Smooth muscle cell of the brain vasculature (primary cell): ENCODE data around the gene FAM78A.
"Not testable (repeated sequence)": the region's sequence is repeated elsewhere in the genome, so short reads cannot be mapped to it uniquely, and the experiment has no call there.

Source experiments
- DNase-seq: peaks from one replicate; pipeline ENCODE4 v3.0.0-alpha.2; 2012; ENCODE audit warnings: low read depth, low spot score

The FAM78A gene

GRCh38 chr9:131282175-131282574 is 5.9 kb upstream of the FAM78A start:
- no peak for DNase-seq

GRCh38 chr9:131281119-131281965 is 5.0 kb upstream of the FAM78A start:
- no peak for DNase-seq

DNA sequence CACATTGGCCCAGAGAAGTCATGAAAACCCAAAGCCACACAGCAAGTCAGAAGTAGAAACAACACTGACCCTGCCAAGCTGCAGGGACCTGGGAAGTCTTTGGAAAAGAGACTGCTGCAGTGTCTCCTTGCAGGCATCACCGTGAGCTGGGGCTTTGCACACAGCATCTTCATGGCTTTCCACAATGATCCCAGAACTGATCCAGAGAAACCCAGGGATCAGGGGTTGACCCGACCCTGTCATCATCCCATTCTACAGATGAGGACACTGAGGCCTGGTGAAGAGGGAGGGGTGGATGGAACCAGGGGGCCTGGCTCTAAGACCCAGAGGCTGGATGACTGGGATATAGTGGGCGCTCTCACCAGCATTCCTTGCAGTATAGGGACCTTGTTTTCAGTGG is 4.3 kb upstream of the FAM78A start:
- DNase-seq = no peak

GRCh38 chr9:131279863-131280570 is 3.7 kb upstream of the FAM78A start:
- DNase-seq = no peak

DNA sequence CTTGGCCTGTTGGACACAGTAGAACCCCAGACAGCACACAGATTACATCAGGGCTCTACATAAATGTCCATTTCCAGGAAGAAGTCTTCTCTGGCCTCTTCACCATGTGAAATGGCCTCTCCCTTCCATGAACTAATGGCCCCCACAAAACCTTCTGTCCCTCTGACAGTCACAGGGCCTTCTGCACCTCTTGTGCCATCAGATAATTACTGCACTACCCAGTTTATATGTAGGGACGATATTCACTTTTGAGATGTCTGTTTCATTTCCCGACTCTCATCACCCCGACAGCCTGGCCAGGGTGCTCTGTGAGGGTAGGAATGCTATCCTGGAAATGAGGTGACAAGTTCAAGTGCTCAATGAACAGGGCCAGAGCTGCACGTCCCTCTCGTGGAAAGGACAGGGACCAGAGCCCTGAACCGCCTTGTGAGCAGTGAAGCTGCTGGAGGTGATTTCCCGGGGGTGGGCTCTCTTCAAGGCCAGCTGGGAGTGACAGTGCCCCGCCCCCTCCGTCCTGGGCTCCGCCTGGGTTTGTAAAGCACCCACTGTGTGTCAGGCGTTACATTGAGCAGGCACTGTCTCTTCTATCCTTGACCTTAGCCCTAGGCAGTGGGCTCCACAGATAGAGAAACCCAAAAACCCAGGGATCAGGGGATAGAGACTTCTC is 3.0 kb upstream of the FAM78A start:
- no peak for DNase-seq

DNA sequence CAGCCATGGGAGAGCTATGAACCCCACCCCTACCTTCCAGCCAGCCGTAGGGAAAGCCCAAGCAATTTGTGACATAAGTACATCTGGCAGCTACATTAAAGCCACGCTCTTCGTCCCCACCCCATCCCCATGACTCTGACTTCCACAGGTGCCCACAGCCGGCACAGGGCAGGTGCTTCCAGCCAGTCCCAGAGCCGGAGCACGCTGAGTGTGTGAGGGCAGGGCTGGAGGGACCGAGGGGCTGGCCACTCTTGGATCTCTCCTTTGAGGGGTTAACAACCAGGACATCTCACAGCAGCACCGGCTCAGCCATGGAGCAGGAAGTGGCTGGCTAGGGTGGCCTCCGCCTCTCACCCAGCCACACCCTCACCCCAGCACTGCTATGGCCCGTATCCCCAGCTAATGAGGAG is 2.4 kb upstream of the FAM78A start:
- no peak for DNase-seq

DNA sequence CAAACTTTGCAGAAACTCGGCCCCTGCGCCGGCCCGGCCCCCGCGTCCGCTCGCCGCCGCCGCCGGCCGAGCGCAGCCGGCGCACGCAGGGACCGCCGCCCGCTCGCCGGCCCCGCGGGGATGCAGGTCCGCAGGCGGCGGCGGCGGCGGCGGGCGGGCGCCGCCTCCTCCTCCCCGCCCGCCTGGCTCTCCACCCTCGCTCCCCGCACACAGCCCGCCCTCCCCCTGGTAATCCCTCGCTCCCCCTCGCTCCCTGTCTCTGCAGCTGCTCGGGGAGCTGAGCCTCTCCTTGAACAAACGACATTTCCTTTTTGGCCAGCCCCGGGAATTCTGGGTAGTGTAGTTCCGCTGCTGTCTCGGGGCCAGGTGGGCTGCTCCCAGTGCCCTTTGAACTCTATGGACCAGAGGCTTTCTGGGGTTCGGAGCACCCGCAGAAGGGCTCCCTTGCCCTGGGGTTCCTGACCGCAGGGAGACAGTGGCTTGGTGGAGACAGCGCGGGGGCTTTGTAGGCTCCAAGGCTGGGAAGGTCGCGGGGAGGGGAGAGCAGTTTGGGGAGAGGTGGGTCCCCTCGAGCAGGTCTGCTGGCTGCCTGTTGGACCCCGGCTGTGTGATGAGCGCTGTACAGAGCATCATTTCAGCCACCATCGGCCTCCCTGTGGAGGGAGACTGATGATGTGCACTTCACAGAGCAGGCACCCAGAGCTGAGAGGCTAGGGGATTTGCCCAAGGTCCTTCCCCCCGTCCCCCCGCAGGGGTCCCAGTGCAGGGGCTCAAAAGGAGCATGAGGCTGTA is 1.8 kb upstream of the FAM78A start:
- no peak for DNase-seq

DNA sequence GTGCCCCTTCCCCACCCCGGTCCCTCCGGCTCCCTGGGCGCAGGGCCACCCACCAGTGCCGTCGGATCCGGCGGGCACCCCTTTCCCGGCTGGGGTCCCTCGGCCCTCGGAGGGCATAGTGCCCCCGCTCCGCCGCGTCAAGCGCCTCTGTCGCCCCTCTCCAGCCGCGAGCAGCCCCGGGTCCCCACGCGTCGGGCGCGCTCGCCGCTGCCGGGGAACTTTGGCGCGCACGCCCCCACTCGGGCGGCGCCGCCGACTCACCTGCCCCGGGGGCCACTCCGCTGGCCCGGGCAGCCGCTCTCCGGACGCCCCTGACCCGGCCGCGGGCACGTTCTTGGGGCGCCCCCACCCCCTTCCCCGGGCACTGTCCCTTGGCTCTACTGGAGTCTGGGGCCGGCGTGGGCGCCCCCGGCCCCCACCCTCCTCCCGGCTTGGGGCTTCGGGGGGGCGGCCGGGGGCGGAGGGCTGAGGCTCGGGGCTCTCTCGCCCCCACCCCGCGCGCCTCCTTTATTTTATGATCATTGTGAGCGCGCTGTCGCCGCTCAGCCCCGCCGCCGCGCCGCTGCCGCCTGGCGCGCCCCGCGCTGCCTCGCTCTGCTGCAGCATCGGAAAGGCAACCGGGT is 1.1 kb upstream of the FAM78A start:
- no peak for DNase-seq

DNA sequence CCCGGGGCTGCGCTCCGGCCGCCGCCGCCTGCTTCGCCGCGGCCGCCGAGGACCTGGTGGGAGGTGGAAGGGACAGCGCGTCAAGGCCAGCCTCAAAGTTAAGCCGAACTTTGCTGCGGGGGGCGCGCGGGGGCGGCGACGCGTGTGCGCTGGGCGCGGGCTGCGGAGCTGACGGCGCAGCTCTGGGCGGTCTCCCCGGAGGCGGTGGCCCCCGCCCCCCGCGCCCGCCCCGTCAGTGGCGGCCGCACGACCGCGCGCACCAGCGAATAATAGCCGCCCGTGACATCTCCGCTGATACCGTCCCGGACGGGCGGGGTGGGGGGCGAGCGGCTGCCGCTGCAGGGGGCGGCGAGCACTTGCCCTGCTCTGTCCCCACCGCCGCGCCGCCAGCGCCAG is 579 bp upstream of the FAM78A start:
- no peak for DNase-seq

- DNase-seq = no peak
Observed at GRCh38 chr9:131275332-131276093, 797 bp downstream of the FAM78A start.

GRCh38 chr9:131274674-131275331 is 1.5 kb downstream of the FAM78A start:
- DNase-seq = no peak

DNA sequence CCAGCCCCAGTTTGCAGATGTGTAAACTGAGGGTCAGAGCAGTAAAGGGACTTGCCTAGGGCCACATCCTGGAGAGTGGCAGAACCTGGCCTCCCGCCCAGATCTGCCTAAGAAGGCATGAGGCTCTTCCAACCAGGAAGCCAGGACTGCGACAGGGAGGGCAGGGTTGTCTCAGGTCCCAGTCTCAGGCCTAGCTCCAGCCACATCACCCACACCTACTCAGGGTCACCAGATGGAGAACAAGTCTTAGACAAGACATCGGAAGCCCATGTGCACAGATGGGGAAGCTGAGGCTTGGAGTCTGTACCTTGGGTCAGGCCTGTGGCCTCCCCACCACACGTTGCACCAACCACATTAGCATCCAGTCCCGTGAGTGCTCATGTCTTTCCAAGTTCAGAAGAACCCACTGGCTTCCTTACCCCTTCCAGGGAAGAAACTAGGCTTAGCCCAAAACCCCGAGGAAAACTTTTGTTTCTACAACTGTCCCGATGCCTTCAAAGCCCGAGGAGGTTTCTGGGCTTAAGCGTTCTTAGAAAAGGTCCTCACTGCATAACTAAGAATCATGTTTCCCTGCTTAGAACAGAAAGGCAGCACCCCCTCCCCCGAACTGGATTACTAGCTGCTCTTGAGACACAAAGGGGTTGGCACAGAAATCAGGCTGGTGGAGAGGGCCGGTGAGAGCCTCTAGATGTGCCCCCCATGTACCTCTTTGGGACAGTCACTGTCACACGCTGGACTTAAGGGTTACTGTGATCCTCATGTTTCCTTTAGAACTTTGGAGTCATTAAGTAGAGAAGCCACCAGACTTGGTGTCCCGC is 2.2 kb downstream of the FAM78A start:
- DNase-seq = no peak

DNA sequence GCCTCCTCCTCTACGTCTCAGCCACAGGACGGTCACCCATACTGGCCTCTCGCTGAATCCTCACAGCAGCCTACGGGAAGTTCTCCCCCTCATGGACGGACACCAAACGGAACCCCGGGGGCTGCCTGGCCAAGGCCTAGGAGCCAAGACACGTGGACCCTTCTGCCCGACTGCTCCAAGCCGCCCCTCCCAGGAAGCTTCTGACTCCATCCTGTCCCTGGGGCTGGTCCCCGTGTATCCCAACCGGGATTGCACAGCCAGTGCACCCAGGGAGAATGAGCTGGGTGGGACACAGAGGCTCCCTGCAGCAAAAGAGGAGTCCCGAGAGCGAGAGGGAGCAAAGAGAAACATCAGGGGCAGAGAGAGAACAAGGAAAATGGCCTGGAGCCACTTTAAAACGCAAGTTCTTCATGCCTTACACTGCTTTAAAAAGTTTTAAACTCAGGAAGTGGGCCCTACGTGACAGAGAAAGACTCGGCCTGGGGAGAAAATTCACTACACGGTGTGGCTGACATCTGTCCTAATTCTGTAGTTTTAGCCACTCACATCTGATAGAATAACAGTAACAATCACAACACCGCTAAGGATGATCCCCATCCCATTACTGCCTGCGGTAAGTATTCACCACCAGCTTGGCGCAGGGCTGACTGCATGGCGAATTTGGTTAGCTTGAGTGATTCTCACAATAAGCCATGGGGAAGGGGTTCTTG is 3.0 kb downstream of the FAM78A start:
- DNase-seq = no peak

DNA sequence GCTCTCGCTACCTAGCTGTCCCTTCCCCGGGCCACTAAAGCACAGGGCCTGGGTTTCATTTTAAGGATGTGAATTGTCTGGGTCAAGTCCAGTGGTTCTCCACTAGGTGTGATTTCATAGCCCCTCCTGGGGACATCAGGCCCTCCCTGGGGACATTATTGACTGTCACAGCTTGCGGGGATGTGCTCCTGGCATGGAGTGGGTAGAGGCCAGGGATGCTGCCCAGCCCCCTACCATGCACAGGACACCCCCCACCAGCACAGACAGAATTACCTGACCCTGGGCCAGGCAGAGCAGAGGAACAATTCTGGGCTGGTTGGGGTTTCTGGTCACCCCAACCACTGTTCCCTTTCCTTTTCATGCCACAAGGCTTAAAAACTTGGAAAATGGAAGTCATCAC is 4.1 kb downstream of the FAM78A start:
- DNase-seq = no peak

DNA sequence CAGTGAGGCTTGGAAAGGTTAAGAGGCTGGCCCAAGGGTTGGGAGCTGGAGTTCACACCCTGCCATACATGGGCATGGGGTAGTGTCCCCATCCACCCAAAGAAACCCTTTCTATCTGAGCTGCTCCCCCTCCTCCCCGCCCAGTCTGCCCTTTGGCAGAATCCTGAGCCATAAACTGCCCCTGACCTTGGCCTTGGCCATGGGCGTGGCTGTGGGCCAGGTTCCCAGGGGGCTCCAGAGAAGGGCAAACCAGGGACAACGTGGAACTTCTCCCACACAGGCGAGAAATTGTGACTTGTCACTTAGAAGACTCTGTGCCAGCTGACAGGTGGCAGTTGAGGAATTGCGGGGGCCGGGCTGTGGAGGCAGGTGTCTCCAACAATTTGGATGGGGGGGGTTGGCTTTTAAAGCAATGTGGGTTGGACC is 4.8 kb downstream of the FAM78A start:
- no peak for DNase-seq

DNA sequence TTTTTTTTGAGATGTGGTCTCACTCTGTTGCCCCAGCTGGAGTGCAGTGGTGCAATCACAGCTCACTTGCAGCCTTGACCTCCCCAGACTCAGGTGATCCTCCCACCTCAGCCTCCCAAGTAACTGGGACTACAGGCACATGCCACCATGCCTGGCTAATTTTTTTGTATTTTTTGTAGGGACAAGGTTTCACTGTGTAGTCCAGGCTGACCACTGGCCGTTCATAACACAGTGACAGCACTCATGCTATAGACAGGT is 5.4 kb downstream of the FAM78A start:
- DNase-seq = not testable (repeated sequence)

DNA sequence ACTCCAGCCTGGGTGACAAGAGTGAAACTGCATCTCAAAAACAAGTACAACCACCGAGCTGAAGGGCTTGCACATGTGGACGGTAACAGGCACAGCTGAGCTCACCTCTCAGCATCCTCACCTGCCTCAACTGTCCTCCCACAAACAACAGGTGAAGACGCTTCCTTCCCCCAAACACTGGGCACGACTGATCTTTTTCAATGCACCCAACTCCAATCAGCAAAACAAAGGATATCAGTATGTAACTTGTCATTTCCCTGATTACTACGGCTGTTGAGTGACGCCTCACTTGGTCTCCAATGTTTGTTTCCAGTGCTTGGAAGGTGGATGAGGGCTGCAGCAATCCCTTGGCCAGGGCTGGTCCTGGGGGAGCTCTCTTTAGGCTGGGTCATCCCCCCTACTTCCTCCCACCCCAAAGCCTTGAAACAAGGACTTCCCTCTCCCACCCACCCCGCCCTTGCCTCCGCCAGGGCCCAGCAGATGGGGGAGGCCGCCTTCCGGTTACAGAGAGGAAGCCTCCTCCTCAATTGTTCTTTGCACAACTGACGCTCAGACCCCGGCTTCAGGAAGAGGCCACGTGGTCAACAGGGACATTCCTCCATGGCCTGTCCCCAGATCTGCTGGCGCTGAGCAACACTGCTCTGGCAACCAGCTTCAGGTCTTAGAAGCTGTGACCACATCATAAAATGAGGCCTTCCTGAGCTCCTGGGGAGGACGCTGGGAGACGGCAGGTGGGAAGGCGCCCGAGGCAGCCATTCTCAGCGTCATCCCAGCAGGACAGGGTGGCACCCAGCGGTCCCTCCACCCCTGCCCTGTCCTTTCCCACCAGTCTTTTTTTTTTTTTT is 5.9 kb downstream of the FAM78A start:
- no peak for DNase-seq
